DOHH2 (cell line): ENCODE results near the gene ERC2.

ENCODE experiments used
- H3F3A ChIP-seq: fragments of 200-600 bp; sonication (generic), shearing (Covaris generic); 2 replicates; pipeline ENCODE4 v1.6.0; 2016; ENCODE audit warnings: antibody characterized with exemption, mild to moderate bottlenecking; ENCODE audit not compliant: control insufficient read depth, insufficient read depth
- H3K27ac ChIP-seq: fragments of 200-600 bp; sonication (generic); 2 replicates; pipeline ENCODE4 v1.5.1; 2014; ENCODE audit warnings: low read depth, mild to moderate bottlenecking, low read length, moderate library complexity
- H3K27me3 ChIP-seq: fragments of 200-600 bp; sonication (generic); 2 replicates; pipeline ENCODE4 v1.6.1; 2014; ENCODE audit warnings: mild to moderate bottlenecking, low read length, mixed read lengths; ENCODE audit not compliant: control insufficient read depth
- H3K36me3 ChIP-seq: fragments of 200-600 bp; sonication (generic); 2 replicates; pipeline ENCODE4 v1.6.1; 2014; ENCODE audit warnings: mild to moderate bottlenecking, low read length, moderate library complexity, mixed read lengths; ENCODE audit not compliant: control insufficient read depth
- H3K4me1 ChIP-seq: fragments of 200-600 bp; sonication (generic); 2 replicates; pipeline ENCODE4 v1.6.1; 2014; ENCODE audit warnings: mild to moderate bottlenecking, low read length, mixed read lengths; ENCODE audit not compliant: control insufficient read depth
- H3K4me2 ChIP-seq: fragments of 200-600 bp; sonication (generic); 2 replicates; pipeline ENCODE4 v1.6.0; 2014; ENCODE audit warnings: mild to moderate bottlenecking, low read length, moderate library complexity
- H3K4me3 ChIP-seq: fragments of 200-600 bp; sonication (generic); 2 replicates; pipeline ENCODE4 v1.5.1; 2014; ENCODE audit warnings: mild to moderate bottlenecking, low read length, mixed read lengths
- H3K79me2 ChIP-seq: fragments of 200-600 bp; sonication (generic); 2 replicates; pipeline ENCODE4 v1.6.1; 2014; ENCODE audit warnings: mild to moderate bottlenecking, low read length, mixed read lengths; ENCODE audit not compliant: control insufficient read depth
- H3K9me2 ChIP-seq: fragments of 200-600 bp; sonication (generic); replicated peaks from 2 replicates; pipeline ENCODE4 v1.6.1; 2014; ENCODE audit warnings: mild to moderate bottlenecking, low read length, mixed read lengths; ENCODE audit not compliant: control insufficient read depth
- H3K9me3 ChIP-seq: fragments of 200-600 bp; sonication (generic); 2 replicates; pipeline ENCODE4 v1.6.1; 2014; ENCODE audit warnings: antibody characterized with exemption, low read length, mixed read lengths; ENCODE audit not compliant: control insufficient read depth, insufficient read depth
- H4K20me1 ChIP-seq: fragments of 200-600 bp; sonication (generic); 2 replicates; pipeline ENCODE4 v1.6.0; 2014; ENCODE audit warnings: low read depth, mild to moderate bottlenecking, antibody characterized with exemption, low read length, moderate library complexity; ENCODE audit not compliant: control insufficient read depth, insufficient read depth
- EZH2phosphoT487 ChIP-seq: fragments of 200-600 bp; sonication (generic); IDR thresholded peaks from 2 replicates; pipeline ENCODE4 v1.6.1; 2017; ENCODE audit warnings: borderline replicate concordance, mild to moderate bottlenecking, antibody characterized with exemption, low read length, moderate library complexity, mixed read lengths
- TF ChIP-seq, protein P1 (sequence below): fragments of 200-600 bp; sonication (generic); IDR thresholded peaks from one replicate; pipeline ENCODE4 v1.5.1; 2014; ENCODE audit warnings: antibody characterized with exemption, mild to moderate bottlenecking, low read depth, low read length; ENCODE audit not compliant: poor library complexity, severe bottlenecking

ERC2 gene

DNA sequence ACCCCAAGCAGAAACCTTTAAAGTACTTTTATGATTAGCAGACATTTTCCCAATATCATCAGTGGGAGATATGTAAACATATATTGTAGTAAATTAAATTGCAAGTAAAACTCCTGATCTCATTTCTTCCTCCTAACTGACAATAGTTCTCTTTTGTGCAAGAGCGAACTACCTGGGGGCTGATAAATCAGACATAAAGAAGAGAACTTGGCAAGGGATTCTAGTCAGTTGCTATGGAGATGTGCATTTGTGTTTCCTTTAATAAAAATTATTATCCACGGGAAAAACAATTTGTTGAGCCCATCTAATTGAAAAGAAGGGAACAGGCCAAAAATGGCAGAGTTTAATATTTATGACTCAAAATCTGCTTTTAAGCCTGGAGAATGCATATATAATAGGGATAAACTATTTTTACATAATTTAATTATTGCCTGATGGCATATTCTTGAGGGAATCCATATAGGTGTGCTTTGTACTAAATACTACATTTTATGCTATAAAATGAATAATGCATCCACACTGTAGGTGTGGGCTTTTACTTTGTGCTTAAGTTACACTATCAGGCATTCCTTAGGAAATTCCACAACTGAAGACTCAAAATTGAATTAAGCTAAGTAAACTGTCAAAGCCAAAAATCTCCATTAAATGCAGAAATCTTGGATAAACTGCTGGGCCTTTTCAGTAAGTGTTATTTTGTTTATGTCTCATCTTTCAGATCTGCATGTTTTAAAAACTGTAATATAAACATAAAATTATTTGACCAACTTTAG lies 258.1 kb downstream of the ERC2 start:
- H3K9me3 ChIP-seq, result no peaks in the 10 kb centered on the region
- H3K4me3 ChIP-seq, result no peak overlapping the region
- no peaks in the 10 kb centered on the region for H3F3A ChIP-seq
- no peaks in the 10 kb centered on the region for H3K27me3 ChIP-seq
- H3K9me2 ChIP-seq, result no peaks in the 10 kb centered on the region
- no peak overlapping the region for H3K4me2 ChIP-seq
- H4K20me1 ChIP-seq, result no peaks in the 10 kb centered on the region
- H3K36me3 ChIP-seq, result no peaks in the 10 kb centered on the region
- H3K79me2 ChIP-seq, result no peaks in the 10 kb centered on the region
- TF ChIP-seq, protein P1, sequence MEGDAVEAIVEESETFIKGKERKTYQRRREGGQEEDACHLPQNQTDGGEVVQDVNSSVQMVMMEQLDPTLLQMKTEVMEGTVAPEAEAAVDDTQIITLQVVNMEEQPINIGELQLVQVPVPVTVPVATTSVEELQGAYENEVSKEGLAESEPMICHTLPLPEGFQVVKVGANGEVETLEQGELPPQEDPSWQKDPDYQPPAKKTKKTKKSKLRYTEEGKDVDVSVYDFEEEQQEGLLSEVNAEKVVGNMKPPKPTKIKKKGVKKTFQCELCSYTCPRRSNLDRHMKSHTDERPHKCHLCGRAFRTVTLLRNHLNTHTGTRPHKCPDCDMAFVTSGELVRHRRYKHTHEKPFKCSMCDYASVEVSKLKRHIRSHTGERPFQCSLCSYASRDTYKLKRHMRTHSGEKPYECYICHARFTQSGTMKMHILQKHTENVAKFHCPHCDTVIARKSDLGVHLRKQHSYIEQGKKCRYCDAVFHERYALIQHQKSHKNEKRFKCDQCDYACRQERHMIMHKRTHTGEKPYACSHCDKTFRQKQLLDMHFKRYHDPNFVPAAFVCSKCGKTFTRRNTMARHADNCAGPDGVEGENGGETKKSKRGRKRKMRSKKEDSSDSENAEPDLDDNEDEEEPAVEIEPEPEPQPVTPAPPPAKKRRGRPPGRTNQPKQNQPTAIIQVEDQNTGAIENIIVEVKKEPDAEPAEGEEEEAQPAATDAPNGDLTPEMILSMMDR, result no peak
- no peak for TF ChIP-seq EZH2phosphoT487
- H3K27ac ChIP-seq, result no peak overlapping the region
- H3K4me1 ChIP-seq, result no peaks in the 10 kb centered on the region

GRCh38 chr3:56207922-56208321 lies 260.3 kb downstream of the ERC2 start:
- Histone ChIP-seq H3K9me3 (no peaks in the 10 kb centered on the region), H3K4me2 (no peak overlapping the region), H4K20me1 (no peaks in the 10 kb centered on the region), H3K79me2 (no peaks in the 10 kb centered on the region), H3K36me3 (no peaks in the 10 kb centered on the region), H3K4me3 (no peak overlapping the region), H3F3A (no peaks in the 10 kb centered on the region), H3K27me3 (no peaks in the 10 kb centered on the region), H3K27ac (no peak overlapping the region), H3K9me2 (no peaks in the 10 kb centered on the region), H3K4me1 (no peaks in the 10 kb centered on the region)
- no peak for TF ChIP-seq EZH2phosphoT487
- TF ChIP-seq, protein P1, result no peak

- H3K9me3 ChIP-seq, result no peaks in the 10 kb centered on the region
- no peaks in the 10 kb centered on the region for H4K20me1 ChIP-seq
- H3K4me3 ChIP-seq, result no peak overlapping the region
- H3K79me2 ChIP-seq, result no peaks in the 10 kb centered on the region
- no peak overlapping the region for H3K27ac ChIP-seq
- H3K4me1 ChIP-seq, result no peaks in the 10 kb centered on the region
- no peak overlapping the region for H3K4me2 ChIP-seq
- H3F3A ChIP-seq, result no peaks in the 10 kb centered on the region
- no peaks in the 10 kb centered on the region for H3K36me3 ChIP-seq
- H3K9me2 ChIP-seq, result no peaks in the 10 kb centered on the region
- no peaks in the 10 kb centered on the region; the same call in 1 of the 2 replicates for H3K27me3 ChIP-seq
- no peak for TF ChIP-seq EZH2phosphoT487
- TF ChIP-seq, protein P1, result no peak
These were observed 262.9 kb downstream of the ERC2 start for GRCh38 chr3:56205406-56205805.
